OCI-LY7 (cell line): Measurements from ENCODE around the gene EPHA8. TPM values are rescaled to one million over a fixed set of nuclear protein-coding genes. Genes with fewer than 3 reads are reported as not detected.

Source experiments
- BruUV-seq: library from RNA; stranded (reverse); fragments of 400-500 nt; replicated peaks from 2 replicates; lab custom pipeline; 2021; lab: Mats Ljungman, UMichigan
- CTCF ChIA-PET: fragments of 300-600 bp; sonication (Branson Sonifier 250); formaldehyde crosslinking; loops from one replicate; lab custom pipeline; 2022; ENCODE audit warnings: antibody characterized with exemption; ENCODE audit not compliant: unreplicated experiment; lab: Charles Lee
- POLR2A ChIA-PET: fragments of 300-600 bp; sonication (Branson Sonifier 250); formaldehyde crosslinking; loops from one replicate; lab custom pipeline; 2022; ENCODE audit warnings: antibody characterized with exemption; lab: Charles Lee
- DNase-seq: peaks from one replicate; pipeline ENCODE4 v3.0.0-alpha.2; 2015; ENCODE audit warnings: low spot score
- H2AFZ ChIP-seq: fragments of 200-600 bp; sonication (generic), shearing (Covaris generic); 2 replicates; pipeline ENCODE4 v1.6.1; 2014; ENCODE audit warnings: mild to moderate bottlenecking, antibody characterized with exemption, low read length, moderate library complexity
- H3K27ac ChIP-seq: fragments of 200-600 bp; sonication (generic); 2 replicates; pipeline ENCODE4 v1.5.1; 2014; ENCODE audit warnings: mixed run types, low read depth, mild to moderate bottlenecking, moderate library complexity, low read length, inconsistent platforms; ENCODE audit not compliant: poor library complexity, severe bottlenecking
- H3K36me3 ChIP-seq: fragments of 200-600 bp; sonication (generic); 2 replicates; pipeline ENCODE4 v1.6.1; 2014; ENCODE audit warnings: mild to moderate bottlenecking, antibody characterized with exemption, low read length, moderate library complexity, mixed read lengths; ENCODE audit not compliant: insufficient read depth
- H3K4me1 ChIP-seq: fragments of 200-600 bp; sonication (generic); 2 replicates; pipeline ENCODE4 v1.5.1; 2014; ENCODE audit warnings: mild to moderate bottlenecking, low read length; ENCODE audit not compliant: insufficient read depth, poor library complexity, severe bottlenecking
- H3K4me2 ChIP-seq: fragments of 200-600 bp; sonication (generic); 2 replicates; pipeline ENCODE4 v1.6.1; 2014; ENCODE audit warnings: mild to moderate bottlenecking, low read length
- H3K4me3 ChIP-seq: fragments of 200-600 bp; sonication (generic); 2 replicates; pipeline ENCODE4 v1.5.1; 2014; ENCODE audit warnings: mild to moderate bottlenecking, low read depth, low read length; ENCODE audit not compliant: poor library complexity, severe bottlenecking
- H3K79me2 ChIP-seq: fragments of 200-600 bp; sonication (generic); 2 replicates; pipeline ENCODE4 v1.6.1; 2016; ENCODE audit warnings: low read depth, mild to moderate bottlenecking, low read length, moderate library complexity, mixed read lengths; ENCODE audit not compliant: insufficient read depth
- H3K9me2 ChIP-seq: fragments of 200-600 bp; sonication (generic); 2 replicates; pipeline ENCODE4 v1.6.1; 2016; ENCODE audit warnings: mild to moderate bottlenecking, low read length, mixed read lengths; ENCODE audit not compliant: insufficient read depth
- H3K9me3 ChIP-seq: fragments of 200-600 bp; sonication (generic); 2 replicates; pipeline ENCODE4 v1.6.1; 2014; ENCODE audit warnings: mild to moderate bottlenecking, mixed run types, low read length, mixed read lengths
- H4K20me1 ChIP-seq: fragments of 200-600 bp; sonication (generic); 2 replicates; pipeline ENCODE4 v1.6.1; 2014; ENCODE audit warnings: mild to moderate bottlenecking, antibody characterized with exemption, low read length, moderate library complexity, mixed read lengths; ENCODE audit not compliant: insufficient read depth
- EZH2phosphoT487 ChIP-seq: fragments of 200-600 bp; sonication (generic); IDR thresholded peaks from 2 replicates; pipeline ENCODE4 v1.6.1; 2018; ENCODE audit warnings: low read depth, borderline replicate concordance, mild to moderate bottlenecking, mixed run types, antibody characterized with exemption, low read length, moderate library complexity, mixed read lengths
- intact Hi-C: fragments of 100-400 bp; cut with micrococcal nuclease; formaldehyde crosslinking; loops from one replicate; pipeline ENCODE4 v1.10.0; 2022; ENCODE audit not compliant: unreplicated experiment
- total RNA-seq, 2 experiments: library from RNA; depleted of rRNA in 1 of 2; stranded (reverse); fragments of >200 nt in 1 of 2; shearing (Covaris generic) in 1 of 2; gene quantifications; 2 replicates each; pipeline ENCODE4 v1.2.3, GENCODE V29; 2014 to 2022
- TF ChIP-seq, protein P1 (sequence below): fragments of 200-600 bp; sonication (generic); conservative IDR thresholded peaks from 2 replicates; pipeline ENCODE4 v1.5.1; 2014; ENCODE audit warnings: mild to moderate bottlenecking, antibody characterized with exemption, low read length, moderate library complexity, mixed read lengths

Gene EPHA8
- total RNA-seq, 2 experiments from 2014 or later = not detected

DNA sequence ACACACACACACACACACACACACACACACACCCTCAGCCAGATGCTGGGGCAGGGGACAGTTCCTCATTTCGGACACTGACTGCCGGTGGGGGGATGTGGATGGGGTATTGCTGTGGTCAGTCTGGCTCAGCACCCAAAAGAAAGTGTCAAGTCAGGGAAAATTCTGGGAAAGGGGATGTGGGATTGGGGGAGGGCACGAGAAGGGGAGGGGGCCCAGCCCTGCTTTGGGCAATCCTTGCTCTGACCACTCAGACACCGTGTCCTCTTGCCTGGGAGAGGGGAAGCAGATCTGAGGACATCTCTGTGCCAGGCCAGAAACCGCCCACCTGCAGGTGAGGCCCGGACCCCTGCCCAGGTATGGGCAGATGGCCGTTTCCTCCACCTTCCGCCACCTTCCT lies 80.1 kb downstream of the EPHA8 start, which contains the start of gene C1QC:
Gene C1QC (plus strand): TSS at position 253 of the 400 bp plus-strand sequence. CDS start 391 bp downstream, outside the sequence.
- Histone ChIP-seq H3K4me3 (no peak within 1 kb of the TSS), H3K9me2 (no peaks in the 10 kb centered on the region), H3K79me2 (no peaks in the 10 kb centered on the region), H3K27ac (no peak within 1 kb of the TSS), H3K36me3 (no peaks in the 10 kb centered on the region), H4K20me1 (no peaks in the 10 kb centered on the region), H2AFZ (no peak within 1 kb of the TSS), H3K9me3 (no peaks in the 10 kb centered on the region), H3K4me2 (no peak within 1 kb of the TSS), H3K4me1 (no peaks in the 10 kb centered on the region)
- intact Hi-C loops = loop anchor here (5.0 kb wide), 1 partner anchor 511 kb away; no protein-coding TSS in a partner anchor
- no TSS peak for BruUV-seq
- TF ChIP-seq, protein P1, sequence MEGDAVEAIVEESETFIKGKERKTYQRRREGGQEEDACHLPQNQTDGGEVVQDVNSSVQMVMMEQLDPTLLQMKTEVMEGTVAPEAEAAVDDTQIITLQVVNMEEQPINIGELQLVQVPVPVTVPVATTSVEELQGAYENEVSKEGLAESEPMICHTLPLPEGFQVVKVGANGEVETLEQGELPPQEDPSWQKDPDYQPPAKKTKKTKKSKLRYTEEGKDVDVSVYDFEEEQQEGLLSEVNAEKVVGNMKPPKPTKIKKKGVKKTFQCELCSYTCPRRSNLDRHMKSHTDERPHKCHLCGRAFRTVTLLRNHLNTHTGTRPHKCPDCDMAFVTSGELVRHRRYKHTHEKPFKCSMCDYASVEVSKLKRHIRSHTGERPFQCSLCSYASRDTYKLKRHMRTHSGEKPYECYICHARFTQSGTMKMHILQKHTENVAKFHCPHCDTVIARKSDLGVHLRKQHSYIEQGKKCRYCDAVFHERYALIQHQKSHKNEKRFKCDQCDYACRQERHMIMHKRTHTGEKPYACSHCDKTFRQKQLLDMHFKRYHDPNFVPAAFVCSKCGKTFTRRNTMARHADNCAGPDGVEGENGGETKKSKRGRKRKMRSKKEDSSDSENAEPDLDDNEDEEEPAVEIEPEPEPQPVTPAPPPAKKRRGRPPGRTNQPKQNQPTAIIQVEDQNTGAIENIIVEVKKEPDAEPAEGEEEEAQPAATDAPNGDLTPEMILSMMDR = no peak
- TF ChIP-seq EZH2phosphoT487 = no peak
- ChIA-PET CTCF (no interaction called here), POLR2A (no interaction called here)
- no peak for DNase-seq

DNA sequence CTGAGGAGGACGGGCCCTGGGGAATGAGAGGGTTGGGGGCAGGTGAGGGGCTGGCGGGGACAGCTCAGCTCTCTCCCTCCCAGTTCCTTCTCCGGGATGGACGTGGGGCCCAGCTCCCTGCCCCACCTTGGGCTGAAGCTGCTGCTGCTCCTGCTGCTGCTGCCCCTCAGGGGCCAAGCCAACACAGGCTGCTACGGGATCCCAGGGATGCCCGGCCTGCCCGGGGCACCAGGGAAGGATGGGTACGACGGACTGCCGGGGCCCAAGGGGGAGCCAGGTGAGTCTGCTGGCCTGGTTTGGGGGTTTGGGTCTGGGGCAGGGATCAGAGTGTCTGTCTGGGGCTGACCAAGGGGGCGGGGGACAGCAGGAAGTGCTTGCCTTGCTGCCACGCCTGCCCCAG lies 80.6 kb downstream of the EPHA8 start:
- intact Hi-C loops = loop anchor here (5.0 kb wide), 1 partner anchor 512 kb away; no protein-coding TSS in a partner anchor
- H4K20me1 ChIP-seq = no peaks in the 10 kb centered on the region; the same call in 1 of the 2 replicates
- no peak overlapping the region for H2AFZ ChIP-seq
- no peaks in the 10 kb centered on the region for H3K36me3 ChIP-seq
- H3K9me2 ChIP-seq = no peaks in the 10 kb centered on the region
- no peak overlapping the region for H3K27ac ChIP-seq
- no peaks in the 10 kb centered on the region for H3K79me2 ChIP-seq
- BruUV-seq = no TSS peak
- POLR2A ChIA-PET = no interaction called here
- TF ChIP-seq, protein P1 = no peak
- no peak for TF ChIP-seq EZH2phosphoT487
- no peak overlapping the region for H3K4me2 ChIP-seq
- H3K9me3 ChIP-seq = no peaks in the 10 kb centered on the region
- no peak overlapping the region for H3K4me3 ChIP-seq
- no peaks in the 10 kb centered on the region for H3K4me1 ChIP-seq
- CTCF ChIA-PET = no interaction called here
- DNase-seq = no peak

DNA sequence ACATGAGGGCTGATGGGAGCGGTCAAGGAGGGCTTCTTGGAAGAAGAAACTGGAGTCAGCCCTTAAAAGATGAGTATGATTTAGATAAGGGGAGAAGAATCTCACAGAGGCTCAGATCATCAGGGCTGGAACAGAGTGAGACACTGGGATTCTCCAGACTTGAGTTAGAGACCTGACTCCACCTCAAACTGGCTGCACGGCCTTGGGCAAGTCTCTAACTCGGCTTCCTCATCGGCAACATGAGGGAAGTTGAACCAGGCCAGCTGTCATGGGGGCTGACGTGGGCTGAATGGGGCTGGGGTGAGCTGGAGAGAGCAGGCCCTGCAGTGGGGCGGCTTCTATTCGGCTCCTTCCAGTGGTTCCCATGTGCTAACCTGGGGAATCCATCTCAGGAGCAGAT lies 82.6 kb downstream of the EPHA8 start:
- ChIA-PET CTCF (no interaction called here), POLR2A (interaction anchor here (0.7 kb wide), 1 partner anchor 129 kb away, joined by 3 read pairs; no protein-coding TSS in a partner anchor)
- Histone ChIP-seq H3K9me3 (no peaks in the 10 kb centered on the region), H3K9me2 (no peaks in the 10 kb centered on the region), H3K79me2 (no peaks in the 10 kb centered on the region), H4K20me1 (no peaks in the 10 kb centered on the region; the same call in 1 of the 2 replicates), H3K4me1 (no peaks in the 10 kb centered on the region), H3K27ac (no peak overlapping the region), H2AFZ (no peak overlapping the region), H3K4me3 (no peak overlapping the region), H3K4me2 (no peak overlapping the region), H3K36me3 (no peaks in the 10 kb centered on the region)
- intact Hi-C loops = no loop called here
- TF ChIP-seq EZH2phosphoT487 = no peak
- TF ChIP-seq, protein P1 = no peak
- no TSS peak for BruUV-seq
- no peak for DNase-seq
